HL-60/S4 treated with retinoic acid at 250 ng/mL for 4 days and 3 days (cell line): ENCODE measurements around the gene UBA52.
"Not testable (repeated sequence)": the region's sequence is repeated elsewhere in the genome, so short reads cannot be mapped to it uniquely, and the experiment has no call there.

Source experiments
- in situ Hi-C: fragments of 300-500 bp; cut with MboI; formaldehyde crosslinking; loops from 2 replicates; pipeline ENCODE4 v1.7.0; 2022; ENCODE audit warnings: low sequenced_read_pairs

The UBA52 gene

DNA sequence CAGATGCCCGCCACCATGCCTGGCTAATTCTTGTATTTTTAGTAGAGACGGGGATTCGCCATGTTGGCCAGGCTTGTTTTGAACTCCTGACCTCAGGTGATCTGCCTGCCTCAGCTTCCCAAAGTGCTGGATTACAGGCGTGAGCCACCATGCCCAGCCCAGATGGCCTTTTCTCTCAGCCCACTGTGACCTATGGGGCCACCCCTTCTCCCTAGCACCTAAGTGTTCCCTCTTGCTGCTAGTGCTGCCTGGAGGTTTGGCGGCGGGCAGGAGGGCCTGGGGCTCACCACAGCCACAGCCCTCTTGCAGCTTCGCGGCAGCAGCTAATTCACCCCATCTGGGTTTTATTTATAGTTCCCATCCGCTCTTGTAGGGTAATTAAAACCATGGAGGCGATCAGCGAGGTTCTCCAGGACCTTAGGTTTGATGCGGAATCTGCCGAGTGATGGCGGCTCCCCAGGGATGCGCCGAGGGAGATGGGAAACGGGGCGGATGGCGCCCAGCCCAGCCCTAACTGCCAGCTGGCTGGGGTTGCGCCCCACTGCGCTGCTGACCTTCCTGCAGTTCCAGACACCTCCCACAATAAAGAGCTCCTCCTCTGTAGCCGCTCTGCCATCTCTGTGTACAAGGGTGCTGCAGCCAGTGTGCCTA, 20.2 kb downstream of the UBA52 start:
- in situ Hi-C loops: no loop called here

DNA sequence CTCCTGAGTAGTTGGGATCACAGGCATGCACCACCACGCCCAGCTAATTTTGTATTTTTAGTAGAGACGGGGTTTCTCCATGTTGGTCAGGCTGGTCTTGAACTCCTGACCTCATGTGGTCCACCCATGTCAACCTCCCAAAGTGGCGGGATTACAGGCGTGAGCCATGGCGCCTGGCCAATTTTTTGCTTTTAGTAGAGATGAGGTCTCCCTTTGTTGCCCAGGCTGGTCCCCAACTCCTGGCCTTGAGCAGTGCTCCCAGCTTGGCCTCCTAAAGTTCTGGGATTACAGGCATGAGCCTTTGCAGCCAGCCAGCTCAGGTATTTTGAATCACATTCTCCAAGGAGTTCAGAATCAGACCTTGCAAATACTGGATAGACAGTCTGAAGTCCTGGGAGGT, 21.1 kb downstream of the UBA52 start:
- in situ Hi-C loops: not testable (repeated sequence)

DNA sequence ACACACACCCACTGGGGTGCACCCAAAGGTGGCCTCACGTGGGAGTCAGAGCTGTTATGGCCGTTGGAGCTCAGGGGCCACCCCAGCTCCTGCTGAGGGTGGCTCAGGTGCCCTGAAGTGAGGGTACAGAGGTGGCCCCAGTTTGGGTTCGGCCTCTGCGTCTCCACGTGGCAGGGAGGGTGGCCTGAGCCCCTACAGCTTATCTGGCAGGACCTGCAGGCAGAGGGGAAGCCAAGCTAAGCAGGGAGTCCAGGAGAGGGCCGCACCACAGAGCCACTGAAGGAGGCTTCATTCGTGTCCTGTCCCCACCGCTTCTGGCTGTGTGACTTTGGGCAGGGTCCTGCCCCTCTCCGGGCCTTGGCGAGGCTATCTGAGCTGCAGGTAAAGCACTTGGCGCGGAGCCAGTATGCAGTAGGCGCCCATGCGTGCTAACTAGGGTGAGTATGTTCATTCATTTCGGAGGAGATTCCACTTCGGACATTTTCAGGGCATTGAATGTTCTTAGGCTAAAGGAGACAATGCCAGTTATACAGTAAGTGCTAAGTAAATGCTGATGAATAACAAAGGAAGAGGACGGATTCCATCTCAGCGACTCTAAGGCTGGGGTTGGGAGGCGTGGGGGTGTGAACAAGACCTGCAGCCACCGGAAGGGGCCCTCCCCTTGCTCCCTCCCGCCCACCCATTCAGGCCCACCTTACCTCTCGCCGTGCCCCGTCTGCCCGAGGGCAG, 21.9 kb downstream of the UBA52 start:
- in situ Hi-C loops: no loop called here

DNA sequence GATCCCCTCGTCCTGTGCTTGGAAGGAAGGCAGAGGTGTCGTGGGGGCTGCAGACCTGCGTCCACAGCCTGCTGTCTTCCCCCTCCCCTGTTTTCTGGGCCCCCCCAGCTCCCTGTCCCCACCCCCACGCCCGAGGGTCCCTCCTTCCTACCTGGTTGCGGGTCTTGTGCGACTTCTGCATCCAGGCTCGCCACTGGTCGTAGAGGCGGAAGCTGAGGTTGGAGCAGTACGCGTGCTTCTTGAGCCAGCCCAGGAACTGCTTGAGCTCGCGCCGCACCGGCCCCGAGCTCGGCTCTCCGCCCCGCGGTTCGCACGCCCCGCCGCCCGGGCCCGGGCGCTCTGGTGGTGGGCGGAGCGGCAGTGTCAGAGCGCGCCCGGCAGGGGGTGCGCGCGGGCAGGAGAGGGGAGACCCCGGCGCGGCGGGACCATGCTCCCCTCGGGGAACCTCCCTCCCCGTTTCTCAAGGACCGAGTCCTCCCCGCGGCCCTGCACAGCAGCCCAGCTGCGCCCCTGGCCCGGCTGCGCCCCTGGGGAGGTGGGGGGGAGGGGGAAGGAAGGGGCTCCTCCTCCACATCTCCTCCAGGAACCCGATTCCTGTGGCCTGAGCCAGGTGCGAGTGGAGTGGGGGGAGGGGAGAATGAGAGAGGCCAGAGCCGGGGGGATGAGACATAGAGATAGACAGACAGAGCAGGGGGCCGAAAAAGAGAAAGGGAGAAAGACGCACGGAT, 22.6 kb downstream of the UBA52 start:
- in situ Hi-C loops: no loop called here

DNA sequence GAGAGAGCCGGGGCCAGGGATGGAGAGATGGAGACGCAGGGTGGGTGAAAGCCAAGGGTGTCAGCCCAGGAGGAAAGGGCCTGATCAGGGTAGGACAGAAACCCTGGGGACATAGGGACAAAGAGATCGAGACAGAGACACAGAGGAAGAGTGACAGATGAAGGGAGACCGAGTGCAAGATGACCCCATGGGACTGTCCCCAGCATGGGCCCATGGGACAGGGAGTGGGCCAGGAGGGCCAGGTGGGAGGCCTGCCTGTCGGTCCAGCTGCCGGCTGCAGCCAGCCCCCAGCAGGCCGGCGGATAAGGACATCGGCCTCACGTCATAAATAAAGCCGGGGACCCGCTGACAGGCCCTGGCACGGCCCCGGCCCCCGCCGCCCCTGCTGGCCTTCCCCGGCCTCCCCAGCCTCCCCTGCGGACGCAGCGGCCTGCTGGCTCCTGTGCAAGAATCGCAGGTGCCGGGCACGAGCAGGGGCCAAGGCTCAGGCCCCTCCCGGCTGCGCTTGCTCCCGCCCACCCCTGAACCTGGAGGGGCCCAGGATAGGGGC, 23.2 kb downstream of the UBA52 start:
- in situ Hi-C loops: no loop called here

DNA sequence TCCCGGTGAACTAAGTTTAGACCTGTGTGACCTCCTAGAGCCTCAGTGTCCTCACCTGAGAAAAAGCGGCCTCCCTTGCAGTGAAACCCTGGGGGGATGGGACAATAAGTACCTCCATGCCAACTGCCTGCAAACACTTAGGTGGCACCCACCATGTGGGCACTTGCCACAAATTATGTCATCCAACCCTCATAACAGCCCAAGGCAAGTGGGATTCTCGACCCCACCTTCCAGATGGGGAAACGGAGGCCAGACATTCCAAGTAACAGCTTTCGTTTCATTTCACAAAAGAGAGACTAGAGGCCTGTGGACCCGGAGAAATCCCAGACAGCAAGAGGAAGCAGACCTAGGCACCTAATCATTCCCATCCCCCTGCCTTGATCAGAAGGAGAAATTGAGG, 23.8 kb downstream of the UBA52 start:
- in situ Hi-C loops: no loop called here

DNA sequence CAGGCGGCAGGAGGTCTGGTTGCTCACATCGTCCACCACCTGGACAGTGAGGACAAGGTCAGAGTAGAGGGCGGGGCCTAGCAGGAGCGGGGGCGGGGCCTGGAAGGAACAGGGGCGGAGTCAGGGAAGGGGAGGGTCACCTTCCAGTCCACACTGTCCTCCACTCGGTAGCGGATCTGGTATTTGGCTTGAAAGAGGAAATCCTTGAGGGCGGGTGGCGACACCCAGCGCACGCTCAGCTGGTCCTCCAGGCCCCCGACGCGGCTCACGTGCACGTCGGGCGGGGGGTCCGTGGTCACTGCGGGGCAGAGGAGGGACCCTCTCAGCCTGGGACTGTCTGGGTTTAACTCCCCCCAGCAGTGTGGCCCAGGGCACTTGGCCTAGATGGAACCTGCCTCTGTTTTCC, 25.1 kb downstream of the UBA52 start:
- in situ Hi-C loops: no loop called here

DNA sequence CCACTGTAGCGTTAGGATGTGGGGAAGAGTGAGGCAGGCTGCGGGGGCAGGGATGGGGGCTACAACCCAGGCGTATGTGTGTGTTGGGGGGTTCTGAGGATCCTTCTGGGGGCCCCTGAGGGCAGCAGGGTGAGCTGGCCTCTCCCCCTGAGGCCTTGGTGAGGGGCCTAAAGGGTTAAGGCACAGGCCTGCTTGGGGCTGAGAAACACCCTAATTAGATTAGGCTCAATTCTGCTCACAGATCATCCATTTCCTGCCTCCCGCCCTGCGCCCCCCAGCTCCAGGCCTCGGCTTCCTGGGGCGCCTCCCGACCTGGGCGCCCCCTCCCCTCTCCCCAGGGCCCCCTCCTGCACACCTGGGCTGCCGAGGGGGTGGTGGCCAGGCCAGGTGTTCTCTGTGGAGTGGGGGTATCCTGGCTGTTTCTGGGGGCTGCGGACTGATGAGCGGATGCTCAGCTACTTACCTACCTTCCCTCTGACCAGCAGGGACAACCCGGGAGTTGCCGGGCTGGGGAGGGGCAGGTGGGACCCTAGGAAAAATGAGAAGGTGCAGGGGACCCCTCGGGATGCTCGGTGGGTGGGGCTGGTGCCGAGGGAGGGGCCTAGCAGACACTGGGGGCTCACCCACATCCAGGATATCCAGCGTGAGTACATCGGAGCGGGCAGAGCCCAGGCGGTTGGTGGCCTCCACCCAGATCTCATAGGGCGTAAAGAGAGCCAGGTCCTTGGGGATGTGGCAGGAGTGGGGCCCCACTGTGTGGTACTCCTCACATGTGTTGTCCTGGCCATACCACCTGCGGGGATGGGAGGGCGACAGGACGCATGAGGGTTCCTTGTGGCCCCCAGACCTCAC, 26.4 kb downstream of the UBA52 start:
- in situ Hi-C loops: no loop called here

DNA sequence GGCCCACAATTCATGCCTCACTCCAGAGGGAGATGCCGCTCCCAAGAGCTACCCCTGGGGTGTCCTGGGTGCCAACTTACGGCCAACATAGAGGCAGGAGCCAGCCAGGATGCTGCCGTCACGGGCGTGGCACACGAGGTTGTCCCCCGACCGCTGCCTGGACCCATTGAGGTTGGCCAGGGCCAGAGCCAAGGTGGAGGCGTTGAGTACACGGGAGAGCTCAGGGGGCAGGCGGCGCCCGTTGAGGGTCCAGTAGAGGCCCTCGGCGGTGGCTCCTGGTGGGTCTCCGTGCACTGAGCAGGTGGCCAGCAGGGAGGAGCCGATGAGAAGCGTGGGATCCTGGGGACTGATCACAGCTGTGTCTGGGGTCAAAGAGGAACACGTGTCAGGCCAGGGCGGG, 27.8 kb downstream of the UBA52 start:
- in situ Hi-C loops: no loop called here

DNA sequence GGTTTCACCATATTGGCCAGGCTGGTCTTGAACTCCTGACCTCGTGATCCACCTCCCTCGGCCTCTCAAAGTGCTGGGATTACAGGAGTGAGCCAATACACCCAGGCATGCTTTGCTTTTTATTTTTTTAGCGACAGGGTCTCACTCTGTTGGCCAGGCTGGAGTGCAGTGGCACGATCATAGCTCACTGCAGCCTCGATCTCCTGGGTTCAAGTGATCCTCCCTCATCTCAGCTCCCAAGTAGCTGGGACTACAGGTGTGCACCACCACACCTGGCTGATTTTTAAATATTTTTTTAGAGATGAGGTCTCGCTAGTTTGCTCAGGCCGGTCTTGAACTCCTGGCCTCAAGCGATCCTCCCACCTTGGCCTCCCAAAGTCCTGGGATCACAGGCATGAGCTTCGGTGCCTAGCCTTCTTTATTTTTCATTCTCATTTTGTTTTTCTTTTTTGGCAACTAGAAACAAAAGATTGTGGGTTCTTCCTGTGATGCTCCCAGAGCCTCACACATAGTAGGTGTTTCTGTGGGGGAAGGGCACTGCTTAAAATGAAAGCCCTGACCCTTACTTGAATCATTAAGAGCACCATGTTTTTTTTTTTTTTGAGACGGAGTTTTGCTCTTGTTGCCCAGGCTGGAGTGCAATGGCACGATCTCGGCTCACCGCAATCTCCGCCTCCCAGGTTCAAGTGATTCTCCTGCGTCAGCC, 29.2 kb downstream of the UBA52 start:
- in situ Hi-C loops: not testable (repeated sequence)

DNA sequence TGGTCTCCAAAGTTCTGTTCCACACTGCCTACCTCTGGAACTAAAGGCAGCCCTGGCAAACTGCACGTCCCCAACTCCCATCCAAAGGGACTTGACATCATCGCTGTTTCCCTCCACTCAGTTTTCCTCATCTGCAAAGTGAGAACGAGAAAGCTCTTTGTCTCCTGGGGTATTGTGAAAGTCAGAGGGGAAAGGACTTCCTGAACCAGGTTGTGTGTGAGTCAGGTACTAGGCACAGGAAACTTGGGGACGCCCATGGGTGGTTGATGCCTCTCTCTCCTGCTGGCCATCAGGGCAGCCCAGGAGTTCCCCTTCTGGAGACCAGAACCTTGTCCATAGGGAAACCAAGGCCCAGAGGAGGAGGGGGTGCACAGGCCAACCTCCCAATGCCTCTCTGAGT, 30.2 kb downstream of the UBA52 start:
- in situ Hi-C loops: no loop called here

DNA sequence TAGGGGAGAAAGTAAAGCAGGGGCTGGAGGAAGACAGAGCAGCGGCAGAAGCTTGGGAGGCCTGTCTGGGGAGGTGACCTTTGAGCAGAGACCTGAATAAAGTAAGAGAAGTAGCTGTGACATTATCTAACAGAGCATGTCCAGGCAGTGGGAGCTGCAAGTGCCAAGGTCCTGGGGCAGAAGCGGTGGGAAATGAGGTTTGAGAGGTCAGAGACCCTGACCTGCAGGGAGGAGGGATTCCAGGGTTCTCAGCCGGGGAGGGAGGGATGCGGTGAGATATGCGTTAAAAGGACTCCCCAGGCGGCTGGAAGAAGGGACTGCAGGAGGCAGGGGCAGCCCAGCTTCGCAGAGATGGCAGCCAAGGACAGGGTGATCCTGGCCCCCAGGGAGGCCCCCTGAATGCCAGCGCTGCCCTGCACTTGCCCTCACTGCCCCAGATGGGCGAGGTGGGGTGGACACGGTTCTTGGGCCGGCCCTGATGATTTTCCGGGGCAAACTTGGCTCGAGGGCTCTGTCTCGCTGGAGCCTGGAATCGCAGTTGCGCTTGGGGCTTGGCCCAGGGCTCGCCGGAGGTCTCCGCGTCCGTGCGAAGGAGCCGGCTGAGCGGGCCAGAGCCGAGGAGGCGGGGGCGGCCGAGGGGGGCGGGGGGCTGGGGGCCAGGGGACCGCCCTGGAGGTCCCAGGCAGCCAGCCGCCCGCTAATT, 31.7 kb downstream of the UBA52 start:
- in situ Hi-C loops: no loop called here

DNA sequence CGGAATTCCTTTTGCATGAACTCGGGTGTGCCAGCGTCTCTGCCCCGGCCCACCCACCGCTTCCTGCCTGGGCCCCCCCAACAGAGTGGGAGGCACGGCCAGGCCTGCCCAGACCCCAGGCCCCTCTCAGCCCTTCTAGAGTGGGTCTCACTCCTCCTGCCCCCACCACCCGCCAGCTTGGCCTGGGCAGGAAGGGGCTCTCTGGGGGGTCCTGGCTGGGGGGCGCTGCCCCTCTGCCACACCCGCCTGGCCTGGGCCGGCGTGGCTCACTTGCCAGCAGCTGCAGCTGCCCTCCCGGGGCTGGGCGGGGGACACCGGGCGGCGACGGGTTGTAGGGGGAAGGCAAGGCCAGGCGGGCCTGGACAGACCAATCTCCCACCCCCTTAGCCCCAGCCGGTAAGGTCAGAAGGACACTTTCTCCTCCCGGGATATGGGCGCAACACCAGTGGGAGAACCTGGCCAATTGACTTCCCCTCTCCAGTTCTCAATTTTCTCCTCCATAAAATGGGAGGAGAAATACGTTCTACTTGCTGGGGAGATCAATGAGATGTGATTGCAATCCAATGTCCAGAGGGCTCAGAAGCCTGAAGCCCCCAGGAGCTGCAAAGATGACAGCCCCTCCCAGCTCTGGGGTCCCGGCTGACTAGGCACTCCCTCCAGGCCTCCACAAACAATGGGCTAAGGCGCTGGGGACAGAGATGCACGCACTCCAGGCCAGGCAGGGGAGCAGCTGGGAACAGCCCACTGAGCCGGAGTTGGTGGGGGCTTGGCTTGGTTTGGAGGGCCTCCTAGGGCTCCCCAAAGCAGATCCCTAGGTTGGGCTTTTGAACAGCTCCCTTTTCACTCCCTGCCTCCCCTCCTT, 32.5 kb downstream of the UBA52 start:
- in situ Hi-C loops: no loop called here

DNA sequence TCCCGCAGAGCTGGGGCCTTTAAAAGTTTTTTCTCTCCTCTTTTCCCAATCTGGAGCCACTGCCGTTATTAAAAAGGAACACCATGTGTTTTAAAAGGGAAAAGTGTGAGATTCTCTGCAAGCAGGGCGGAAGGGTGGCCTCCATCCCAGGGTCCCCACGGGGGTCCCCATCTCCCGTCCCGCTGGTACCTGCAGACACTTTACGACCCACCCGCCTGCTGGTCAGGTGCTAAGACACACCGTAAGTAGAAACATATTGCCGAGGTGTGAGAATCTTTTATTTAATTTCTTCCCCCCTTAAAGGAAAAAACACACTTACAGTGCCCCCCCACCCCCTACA, 33.1 kb downstream of the UBA52 start:
- in situ Hi-C loops: no loop called here

DNA sequence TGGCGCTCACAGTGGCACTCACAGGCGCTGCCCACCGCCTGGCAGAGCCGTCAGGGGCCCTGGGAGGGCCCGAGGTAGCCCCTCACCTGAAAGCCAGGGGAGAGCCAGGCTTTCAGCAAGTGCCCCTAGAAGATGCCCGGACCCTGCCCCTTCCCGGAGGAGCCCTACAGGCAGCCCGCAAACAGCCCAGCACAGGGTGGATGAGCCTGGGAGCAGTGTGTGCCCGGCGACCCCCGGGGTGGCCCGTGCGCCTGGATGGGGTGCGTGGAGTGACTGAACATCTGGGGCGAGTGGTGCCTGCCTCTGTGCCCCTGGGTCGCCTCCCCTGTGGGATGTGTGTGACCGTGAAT, 33.5 kb downstream of the UBA52 start:
- in situ Hi-C loops: no loop called here

DNA sequence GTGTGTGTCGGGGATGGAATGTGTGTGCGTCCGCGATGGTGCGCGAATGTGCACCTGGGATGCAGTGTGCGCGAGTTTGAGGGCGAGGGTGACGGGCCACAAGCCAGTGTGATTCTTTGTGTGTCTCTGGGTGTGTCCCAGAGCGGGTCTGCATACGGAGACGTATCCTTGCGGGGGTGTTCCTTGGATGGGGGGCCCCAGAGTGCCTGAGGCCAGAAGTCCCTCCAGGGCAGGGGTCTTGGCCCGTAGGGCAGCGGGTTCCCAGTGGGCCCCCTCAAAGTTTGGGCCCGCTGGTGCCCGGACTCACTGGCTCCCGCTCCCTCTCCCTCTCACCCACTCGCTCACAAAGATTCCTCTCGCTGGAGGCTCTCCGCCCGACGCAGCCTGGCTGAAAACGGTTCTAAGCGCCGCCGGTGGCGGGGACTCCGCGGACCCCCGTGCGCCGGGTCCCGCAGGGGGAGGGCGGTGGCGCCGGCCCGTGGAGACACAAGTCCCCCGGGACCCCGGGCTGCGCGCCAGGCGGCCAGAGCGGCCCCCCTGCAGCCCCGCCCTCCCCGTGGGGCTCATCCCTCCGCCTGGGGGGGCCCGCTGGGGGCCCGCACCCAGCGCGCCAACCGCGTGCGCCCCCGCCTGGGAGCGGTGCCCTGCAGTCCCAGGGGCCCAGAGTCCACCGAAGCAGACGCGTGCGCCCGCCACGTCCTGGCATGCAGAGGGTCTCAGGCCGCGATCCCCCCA, 34.1 kb downstream of the UBA52 start:
- in situ Hi-C loops: no loop called here

DNA sequence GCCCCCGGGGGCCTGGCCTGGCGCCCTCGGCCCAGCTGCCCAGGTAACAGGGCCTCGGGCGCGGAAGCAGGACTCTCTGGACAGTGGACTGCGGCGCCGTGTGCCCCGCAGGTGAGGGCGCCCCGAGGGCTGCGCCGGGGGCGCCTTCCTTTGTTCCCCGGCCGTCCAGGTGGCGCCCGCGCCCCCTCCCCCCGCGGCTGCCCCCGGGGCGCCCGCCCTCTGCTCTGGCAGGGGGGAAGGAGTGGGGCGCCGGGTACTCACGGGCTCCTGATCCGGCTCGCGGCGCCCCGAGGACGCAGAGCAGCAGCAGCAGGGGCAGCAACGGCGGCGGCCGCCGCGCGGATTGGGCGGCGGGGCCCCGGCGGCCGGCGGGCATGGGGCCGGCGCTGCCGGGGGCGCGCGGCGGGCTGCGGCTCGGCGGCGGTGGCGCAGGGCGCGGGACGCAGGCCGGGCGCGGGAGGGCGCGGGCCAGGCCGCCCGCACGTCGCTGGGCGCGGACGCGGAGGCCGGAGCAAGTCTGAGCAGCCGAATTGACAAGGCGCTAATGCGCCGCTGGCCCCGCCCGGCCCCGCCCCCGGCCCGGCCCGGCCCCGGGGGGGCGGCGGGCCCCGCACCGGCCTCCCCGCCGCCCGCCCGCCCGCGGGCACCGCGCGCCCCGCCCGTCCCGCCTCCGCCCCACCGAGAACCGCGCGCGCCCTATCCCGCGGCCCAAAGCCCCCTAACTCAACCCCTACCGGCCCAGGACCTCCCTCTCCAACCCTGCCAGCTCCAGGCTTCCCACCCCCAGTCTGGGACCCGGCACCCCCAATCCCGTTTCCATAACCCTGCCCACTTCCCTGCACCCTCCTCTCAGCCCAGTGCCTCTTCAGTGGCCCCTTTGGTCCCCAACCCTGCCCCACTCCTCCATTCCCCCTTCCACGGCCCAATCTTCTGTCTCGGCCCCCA, 34.9 kb downstream of the UBA52 start, which contains the start of gene CRLF1:
Gene CRLF1 (minus strand): TSS at position 519 of the 945 bp plus-strand sequence. CDS start 143 bp downstream, at position 376.
- in situ Hi-C loops: no loop called here
